HEK293T (cell line): ENCODE data around the gene UPP1.
"Not testable (repeated sequence)": the region's sequence is repeated elsewhere in the genome, so short reads cannot be mapped to it uniquely, and the experiment has no call there.

ENCODE experiments used
- CTCF ChIA-PET: fragments of 350-600 bp; formaldehyde crosslinking; extraction: SDS; loops from one replicate; lab custom pipeline; 2021; ENCODE audit warnings: antibody characterized with exemption, inconsistent platforms; lab: Yijun Ruan, JAX
- POLR2A ChIA-PET: fragments of 350-600 bp; formaldehyde crosslinking; extraction: SDS; loops from one replicate; lab custom pipeline; 2020; ENCODE audit warnings: antibody characterized with exemption, inconsistent platforms; lab: Yijun Ruan, JAX
- DNase-seq: peaks from one replicate; pipeline ENCODE4 v3.0.0; 2012; ENCODE audit warnings: mixed read lengths; ENCODE audit errors: extremely low spot score
- ARNT ChIP-seq: fragments of 450-650 bp; IDR thresholded peaks from 2 replicates; pipeline ENCODE4 v1.6.1; 2017; ENCODE audit warnings: mild to moderate bottlenecking
- BHLHE40 ChIP-seq: fragments of 450-650 bp; IDR thresholded peaks from 2 replicates; pipeline ENCODE4 v1.6.1; 2016; ENCODE audit warnings: mild to moderate bottlenecking, moderate library complexity, borderline replicate concordance
- CTBP1 ChIP-seq: fragments of 450-650 bp; IDR thresholded peaks from 2 replicates; pipeline ENCODE4 v1.6.1; 2016; ENCODE audit warnings: borderline replicate concordance
- ELF4 ChIP-seq: fragments of 450-650 bp; IDR thresholded peaks from 2 replicates; pipeline ENCODE4 v1.6.1; 2017; ENCODE audit warnings: antibody characterized with exemption
- FOXA1 ChIP-seq: fragments of 450-650 bp; IDR thresholded peaks from 2 replicates; pipeline ENCODE4 v1.6.1; 2016; ENCODE audit warnings: mild to moderate bottlenecking
- FOXK2 ChIP-seq: fragments of 450-650 bp; IDR thresholded peaks from 2 replicates; pipeline ENCODE4 v1.6.1; 2016; ENCODE audit warnings: mild to moderate bottlenecking
- FOXM1 ChIP-seq: fragments of 450-650 bp; IDR thresholded peaks from 2 replicates; pipeline ENCODE4 v1.6.1; 2017; ENCODE audit warnings: mild to moderate bottlenecking, borderline replicate concordance
- HDGF ChIP-seq: fragments of 450-650 bp; IDR thresholded peaks from 2 replicates; pipeline ENCODE4 v1.6.1; 2017; ENCODE audit warnings: antibody characterized with exemption, borderline replicate concordance
- L3MBTL2 ChIP-seq: fragments of 450-650 bp; conservative IDR thresholded peaks from 2 replicates; pipeline ENCODE4 v1.6.1; 2016; ENCODE audit warnings: mild to moderate bottlenecking
- LEF1 ChIP-seq: fragments of 450-650 bp; IDR thresholded peaks from 2 replicates; pipeline ENCODE4 v1.6.1; 2017; ENCODE audit warnings: mild to moderate bottlenecking, borderline replicate concordance
- NFRKB ChIP-seq: fragments of 450-650 bp; IDR thresholded peaks from 2 replicates; pipeline ENCODE4 v1.6.1; 2016; ENCODE audit warnings: mild to moderate bottlenecking, moderate library complexity
- SP1 ChIP-seq: fragments of 450-650 bp; IDR thresholded peaks from 2 replicates; pipeline ENCODE4 v1.6.1; 2017
- SUZ12 ChIP-seq: fragments of 450-650 bp; IDR thresholded peaks from 2 replicates; pipeline ENCODE4 v1.6.1; 2016; ENCODE audit warnings: mild to moderate bottlenecking
- TARDBP ChIP-seq: fragments of 450-650 bp; IDR thresholded peaks from 2 replicates; pipeline ENCODE4 v1.6.1; 2016
- ZNF384 ChIP-seq: fragments of 450-650 bp; IDR thresholded peaks from 2 replicates; pipeline ENCODE4 v1.6.1; 2016
- TF ChIP-seq, protein P1 (sequence below): fragments of 450-650 bp; IDR thresholded peaks from 2 replicates; pipeline ENCODE4 v1.6.1; 2016

The UPP1 gene

DNA sequence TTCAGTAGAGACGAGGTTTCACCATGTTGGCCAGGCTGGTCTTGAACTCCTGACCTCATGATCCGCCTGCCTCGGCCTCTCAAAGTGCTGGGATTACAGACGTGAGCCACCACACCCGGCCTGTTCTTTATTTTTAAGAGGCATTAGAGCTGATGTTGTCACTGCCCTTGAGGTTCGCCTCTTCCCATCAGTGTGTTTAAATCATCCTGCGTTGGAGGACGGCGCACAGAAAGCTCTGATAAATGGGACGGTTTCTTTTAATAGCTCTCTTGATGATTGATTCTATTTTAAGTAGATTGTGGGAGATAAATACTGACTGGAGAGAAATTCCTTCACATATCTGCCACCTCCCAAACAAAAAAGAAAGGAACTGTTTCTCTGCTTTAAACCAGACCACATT, 29.0 kb downstream of the UPP1 start:
- ChIA-PET CTCF (no interaction called here), POLR2A (no interaction called here)
- no peak for TF ChIP-seq FOXM1
- TF ChIP-seq NFRKB: no peak
- TF ChIP-seq CTBP1: no peak
- TF ChIP-seq FOXA1: no peak
- TF ChIP-seq SP1: no peak
- no peak for TF ChIP-seq L3MBTL2
- no peak for TF ChIP-seq ELF4
- no peak for TF ChIP-seq ZNF384
- TF ChIP-seq BHLHE40: no peak
- TF ChIP-seq ARNT: no peak
- TF ChIP-seq TARDBP: no peak
- TF ChIP-seq SUZ12: no peak
- TF ChIP-seq, protein P1, sequence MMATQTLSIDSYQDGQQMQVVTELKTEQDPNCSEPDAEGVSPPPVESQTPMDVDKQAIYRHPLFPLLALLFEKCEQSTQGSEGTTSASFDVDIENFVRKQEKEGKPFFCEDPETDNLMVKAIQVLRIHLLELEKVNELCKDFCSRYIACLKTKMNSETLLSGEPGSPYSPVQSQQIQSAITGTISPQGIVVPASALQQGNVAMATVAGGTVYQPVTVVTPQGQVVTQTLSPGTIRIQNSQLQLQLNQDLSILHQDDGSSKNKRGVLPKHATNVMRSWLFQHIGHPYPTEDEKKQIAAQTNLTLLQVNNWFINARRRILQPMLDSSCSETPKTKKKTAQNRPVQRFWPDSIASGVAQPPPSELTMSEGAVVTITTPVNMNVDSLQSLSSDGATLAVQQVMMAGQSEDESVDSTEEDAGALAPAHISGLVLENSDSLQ: no peak
- no peak for TF ChIP-seq FOXK2
- DNase-seq: no peak

DNA sequence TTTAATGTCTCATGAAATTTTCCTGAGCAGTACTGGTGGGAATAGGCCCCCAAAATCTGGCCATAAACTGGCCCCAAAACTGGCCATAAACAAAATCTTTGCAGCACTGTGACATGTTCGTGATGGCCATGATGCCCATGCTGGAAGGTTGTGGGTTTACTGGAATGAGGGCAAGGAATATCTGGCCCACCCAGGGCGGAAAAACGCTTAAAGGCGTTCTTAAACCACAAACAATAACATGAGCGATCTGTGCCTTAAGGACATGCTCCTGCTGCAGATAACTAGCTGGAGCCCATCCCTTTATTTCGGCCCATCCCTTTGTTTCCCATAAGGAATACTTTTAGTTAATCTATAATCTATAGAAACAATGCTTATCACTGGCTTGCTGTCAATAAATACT, 31.5 kb downstream of the UPP1 start:
- DNase-seq, POLR2A ChIA-PET: not testable (repeated sequence)
- CTCF ChIA-PET: interaction anchor here (0.6 to 1.3 kb wide), 2 partner anchors 10 to 150 kb away, joined by 3 read pairs; no protein-coding TSS in a partner anchor

DNA sequence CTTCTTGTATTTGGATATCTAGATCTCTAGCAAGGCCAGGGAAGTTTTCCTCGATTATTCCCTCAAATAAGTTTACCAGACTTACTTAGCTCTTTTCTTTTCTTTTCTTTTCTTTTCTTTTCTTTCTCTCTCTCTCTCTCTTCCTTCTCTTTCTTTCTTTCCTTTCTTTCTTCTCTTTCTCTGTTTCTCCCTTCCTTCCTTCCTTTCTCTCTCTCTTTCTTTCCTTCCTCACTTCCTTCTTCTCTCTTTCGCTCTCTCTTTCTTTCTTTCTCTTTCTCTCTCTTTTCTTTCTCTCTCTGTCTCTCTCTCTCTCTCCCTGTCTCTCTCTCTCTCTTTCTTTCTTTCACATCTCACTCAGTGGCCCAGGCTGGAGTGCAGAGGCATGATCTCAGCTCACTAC, 37.0 kb downstream of the UPP1 start:
- CTCF ChIA-PET: no interaction called here
- DNase-seq: no peak
- POLR2A ChIA-PET: no interaction called here
- TF ChIP-seq FOXK2: no peak
- TF ChIP-seq SP1: no peak
- TF ChIP-seq ZNF384: no peak

DNA sequence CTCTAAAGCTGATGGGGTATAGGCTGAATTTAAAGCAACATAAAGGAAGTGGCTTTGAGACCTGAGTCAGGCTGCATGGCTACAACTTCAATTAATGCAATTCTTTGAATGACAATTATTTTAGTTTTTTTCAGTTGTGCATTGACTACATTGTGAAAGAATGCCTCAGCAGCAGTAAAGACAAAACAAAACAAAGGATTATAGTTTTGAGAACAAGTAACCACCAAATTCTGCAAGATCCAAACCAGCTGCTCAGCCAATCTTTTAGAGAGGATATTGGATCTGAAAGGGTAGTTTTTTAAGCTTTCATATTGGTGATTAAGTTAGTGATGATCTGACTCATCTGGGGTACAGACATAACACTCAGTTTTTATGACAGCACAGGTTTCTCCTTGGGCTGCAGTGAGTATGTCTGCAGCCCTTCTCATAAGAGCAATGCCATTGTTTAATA, 41.6 kb downstream of the UPP1 start:
- TF ChIP-seq FOXK2: no peak
- TF ChIP-seq SP1: no peak
- TF ChIP-seq ZNF384: no peak
- no peak for TF ChIP-seq HDGF
- ChIA-PET POLR2A (no interaction called here), CTCF (interaction anchor here (1.4 kb wide), 1 partner anchor 20 kb away, joined by 3 read pairs; no protein-coding TSS in a partner anchor)
- no peak for DNase-seq

DNA sequence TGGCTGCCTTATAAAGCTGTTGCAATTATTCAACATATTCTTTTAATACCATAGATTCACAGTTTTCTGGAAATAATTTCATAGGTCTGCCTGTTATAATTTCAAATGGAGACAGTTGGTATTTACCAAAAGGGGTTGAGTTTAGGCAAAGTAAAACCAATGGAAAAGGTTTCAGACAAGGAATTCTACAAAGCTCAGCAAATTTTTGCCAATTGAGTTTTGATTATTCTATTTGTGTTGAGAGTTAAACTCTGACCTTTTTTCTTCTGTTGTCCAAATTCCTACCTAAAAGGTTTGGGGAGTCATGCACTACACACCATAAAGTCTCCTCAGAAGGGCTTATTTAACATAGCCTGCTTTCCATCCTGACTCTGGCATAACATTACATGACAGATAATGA, 43.7 kb downstream of the UPP1 start:
- CTCF ChIA-PET: no interaction called here
- POLR2A ChIA-PET: no interaction called here
- no peak for TF ChIP-seq SUZ12
- no peak for TF ChIP-seq CTBP1
- TF ChIP-seq FOXM1: no peak
- no peak for TF ChIP-seq FOXK2
- no peak for TF ChIP-seq LEF1
- no peak for TF ChIP-seq ZNF384
- TF ChIP-seq HDGF: no peak
- no peak for TF ChIP-seq SP1
- TF ChIP-seq BHLHE40: no peak
- no peak for TF ChIP-seq TARDBP
- TF ChIP-seq NFRKB: no peak
- TF ChIP-seq ELF4: no peak
- TF ChIP-seq, protein P1: no peak
- no peak for TF ChIP-seq L3MBTL2
- no peak for TF ChIP-seq ARNT
- TF ChIP-seq FOXA1: no peak
- DNase-seq: no peak

DNA sequence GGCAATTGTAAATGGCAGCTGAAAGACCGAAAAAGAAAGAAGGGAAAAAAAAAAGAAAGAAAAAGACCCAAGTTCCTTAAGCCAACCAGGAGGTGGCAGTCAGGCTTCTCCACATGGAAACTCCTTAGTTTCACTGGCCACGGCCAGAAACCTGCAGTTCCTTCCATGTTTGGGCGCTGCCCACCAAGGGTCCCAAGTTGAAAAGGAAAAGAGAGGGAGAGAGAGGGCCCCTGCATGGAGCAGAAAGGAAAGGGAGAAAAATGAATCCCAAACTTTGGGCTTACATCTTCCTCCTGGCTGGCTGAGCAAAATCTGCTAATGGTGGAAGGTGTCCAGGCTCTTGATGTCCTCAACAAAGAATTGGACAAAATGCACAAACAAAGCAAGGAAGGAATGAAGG, 50.4 kb downstream of the UPP1 start:
- TF ChIP-seq ZNF384 (peak; percentile 56), FOXM1 (no peak)
- TF ChIP-seq, protein P1: no peak
- ChIA-PET CTCF (interaction anchor here (0.7 kb wide), 1 partner anchor 38 kb away, joined by 3 read pairs; no protein-coding TSS in a partner anchor), POLR2A (no interaction called here)
- DNase-seq: peak; percentile 11

DNA sequence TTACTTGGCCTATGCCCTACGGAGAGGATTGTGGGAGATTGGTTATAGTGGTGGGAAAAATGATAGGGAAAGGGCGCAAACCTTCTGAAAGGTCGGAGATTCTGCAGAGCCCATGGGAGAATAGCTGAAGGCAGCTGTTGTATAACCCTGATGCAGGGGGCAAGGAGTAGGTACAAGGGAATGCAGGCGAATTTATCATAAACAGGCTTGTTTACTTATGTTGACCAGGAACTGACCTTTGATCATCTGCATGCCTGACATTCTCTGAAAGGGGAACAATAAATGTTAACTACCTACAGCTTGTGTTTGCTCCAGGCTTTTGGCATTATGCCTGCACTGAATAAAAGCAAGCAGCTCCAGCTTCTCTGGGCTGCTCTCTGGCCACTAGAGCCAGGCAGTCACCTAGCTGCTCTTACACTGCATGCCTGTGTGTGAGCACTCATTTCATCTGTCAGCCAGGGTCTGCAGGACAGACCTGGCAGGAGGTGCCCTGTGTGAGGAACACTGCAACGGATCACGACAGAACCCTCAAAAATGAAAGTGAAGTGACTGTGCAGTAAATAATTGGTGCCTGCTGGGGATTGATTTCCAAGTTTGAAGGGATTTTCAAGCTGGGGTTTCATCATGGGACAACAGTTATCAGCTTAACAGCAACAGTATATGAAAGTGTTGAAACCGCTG, 51.1 kb downstream of the UPP1 start:
- DNase-seq: no peak
- TF ChIP-seq FOXM1 (no peak), CTBP1 (no peak), SP1 (no peak), TARDBP (no peak), ARNT (no peak), ZNF384 (no peak), FOXK2 (no peak), NFRKB (no peak), SUZ12 (no peak), L3MBTL2 (no peak), LEF1 (no peak), HDGF (no peak)
- TF ChIP-seq, protein P1: no peak
- ChIA-PET POLR2A (no interaction called here), CTCF (no interaction called here)
